OCI-LY7 (cell line): ENCODE results near the gene ALOXE3. TPM values are rescaled to one million over a fixed set of nuclear protein-coding genes. Genes with fewer than 3 reads are reported as not detected.

ENCODE experiments used
- BruUV-seq: library from RNA; stranded (reverse); fragments of 400-500 nt; replicated peaks from 2 replicates; lab custom pipeline; 2021; lab: Mats Ljungman, UMichigan
- CTCF ChIA-PET: fragments of 300-600 bp; sonication (Branson Sonifier 250); formaldehyde crosslinking; loops from one replicate; lab custom pipeline; 2022; ENCODE audit warnings: antibody characterized with exemption; ENCODE audit not compliant: unreplicated experiment; lab: Charles Lee
- POLR2A ChIA-PET: fragments of 300-600 bp; sonication (Branson Sonifier 250); formaldehyde crosslinking; loops from one replicate; lab custom pipeline; 2022; ENCODE audit warnings: antibody characterized with exemption; lab: Charles Lee
- DNase-seq: peaks from one replicate; pipeline ENCODE4 v3.0.0-alpha.2; 2015; ENCODE audit warnings: low spot score
- H2AFZ ChIP-seq: fragments of 200-600 bp; sonication (generic), shearing (Covaris generic); 2 replicates; pipeline ENCODE4 v1.6.1; 2014; ENCODE audit warnings: mild to moderate bottlenecking, antibody characterized with exemption, low read length, moderate library complexity
- H3K27ac ChIP-seq: fragments of 200-600 bp; sonication (generic); 2 replicates; pipeline ENCODE4 v1.5.1; 2014; ENCODE audit warnings: mixed run types, low read depth, mild to moderate bottlenecking, moderate library complexity, low read length, inconsistent platforms; ENCODE audit not compliant: poor library complexity, severe bottlenecking
- H3K36me3 ChIP-seq: fragments of 200-600 bp; sonication (generic); 2 replicates; pipeline ENCODE4 v1.6.1; 2014; ENCODE audit warnings: mild to moderate bottlenecking, antibody characterized with exemption, low read length, moderate library complexity, mixed read lengths; ENCODE audit not compliant: insufficient read depth
- H3K4me1 ChIP-seq: fragments of 200-600 bp; sonication (generic); 2 replicates; pipeline ENCODE4 v1.5.1; 2014; ENCODE audit warnings: mild to moderate bottlenecking, low read length; ENCODE audit not compliant: insufficient read depth, poor library complexity, severe bottlenecking
- H3K4me2 ChIP-seq: fragments of 200-600 bp; sonication (generic); 2 replicates; pipeline ENCODE4 v1.6.1; 2014; ENCODE audit warnings: mild to moderate bottlenecking, low read length
- H3K4me3 ChIP-seq: fragments of 200-600 bp; sonication (generic); 2 replicates; pipeline ENCODE4 v1.5.1; 2014; ENCODE audit warnings: mild to moderate bottlenecking, low read depth, low read length; ENCODE audit not compliant: poor library complexity, severe bottlenecking
- H3K79me2 ChIP-seq: fragments of 200-600 bp; sonication (generic); 2 replicates; pipeline ENCODE4 v1.6.1; 2016; ENCODE audit warnings: low read depth, mild to moderate bottlenecking, low read length, moderate library complexity, mixed read lengths; ENCODE audit not compliant: insufficient read depth
- H3K9me2 ChIP-seq: fragments of 200-600 bp; sonication (generic); 2 replicates; pipeline ENCODE4 v1.6.1; 2016; ENCODE audit warnings: mild to moderate bottlenecking, low read length, mixed read lengths; ENCODE audit not compliant: insufficient read depth
- H3K9me3 ChIP-seq: fragments of 200-600 bp; sonication (generic); 2 replicates; pipeline ENCODE4 v1.6.1; 2014; ENCODE audit warnings: mild to moderate bottlenecking, mixed run types, low read length, mixed read lengths
- H4K20me1 ChIP-seq: fragments of 200-600 bp; sonication (generic); 2 replicates; pipeline ENCODE4 v1.6.1; 2014; ENCODE audit warnings: mild to moderate bottlenecking, antibody characterized with exemption, low read length, moderate library complexity, mixed read lengths; ENCODE audit not compliant: insufficient read depth
- EZH2phosphoT487 ChIP-seq: fragments of 200-600 bp; sonication (generic); IDR thresholded peaks from 2 replicates; pipeline ENCODE4 v1.6.1; 2018; ENCODE audit warnings: low read depth, borderline replicate concordance, mild to moderate bottlenecking, mixed run types, antibody characterized with exemption, low read length, moderate library complexity, mixed read lengths
- intact Hi-C: fragments of 100-400 bp; cut with micrococcal nuclease; formaldehyde crosslinking; loops from one replicate; pipeline ENCODE4 v1.10.0; 2022; ENCODE audit not compliant: unreplicated experiment
- total RNA-seq, 2 experiments: library from RNA; depleted of rRNA in 1 of 2; stranded (reverse); fragments of >200 nt in 1 of 2; shearing (Covaris generic) in 1 of 2; gene quantifications; 2 replicates each; pipeline ENCODE4 v1.2.3, GENCODE V29; 2014 to 2022
- TF ChIP-seq, protein P1 (sequence below): fragments of 200-600 bp; sonication (generic); conservative IDR thresholded peaks from 2 replicates; pipeline ENCODE4 v1.5.1; 2014; ENCODE audit warnings: mild to moderate bottlenecking, antibody characterized with exemption, low read length, moderate library complexity, mixed read lengths

The ALOXE3 gene
- total RNA-seq, 2 experiments from 2014 or later: 0.10 TPM; not detected in 1

DNA sequence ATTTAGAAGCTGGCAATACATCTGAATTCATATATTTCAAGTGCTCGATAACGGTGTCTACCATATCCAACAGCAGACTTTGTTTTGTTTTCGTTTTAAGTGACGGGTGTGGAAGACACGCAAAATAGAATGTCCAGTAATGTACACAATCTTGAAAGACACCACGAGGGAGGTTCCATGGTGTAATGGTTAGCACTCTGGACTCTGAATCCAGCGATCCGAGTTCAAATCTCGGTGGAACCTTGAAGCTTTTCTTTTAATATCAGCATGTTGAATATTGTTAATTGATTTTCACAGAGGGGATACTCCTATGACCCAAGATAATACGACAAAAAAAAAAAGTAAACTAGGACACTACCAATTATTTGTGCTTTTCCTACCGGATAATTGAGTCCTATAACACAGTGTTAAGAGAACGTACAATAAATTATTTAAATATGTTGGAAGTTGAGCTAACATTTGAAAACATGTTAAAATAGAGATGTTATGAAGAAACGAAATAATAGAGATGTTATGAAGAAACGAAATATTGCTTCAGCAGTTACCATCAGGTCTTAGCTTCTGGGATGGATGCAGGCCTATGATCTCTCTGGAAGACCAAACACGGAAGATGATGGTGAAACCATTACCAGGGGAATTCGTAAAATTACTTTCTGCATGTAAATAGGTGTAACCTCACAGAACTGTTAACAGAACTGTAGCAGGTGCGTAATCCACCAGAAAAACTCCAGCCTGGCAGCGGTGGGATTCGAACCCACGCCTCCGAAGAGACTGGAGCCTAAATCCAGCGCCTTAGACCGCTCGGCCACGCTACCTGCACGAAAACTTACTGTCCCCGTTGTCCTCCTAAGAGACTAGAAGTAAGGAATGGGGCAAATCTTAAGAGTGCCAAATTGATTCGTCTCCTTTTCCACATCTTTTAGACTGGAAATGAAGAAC lies 1.5 kb upstream of the ALOXE3 start:
- DNase-seq: peak; percentile 92
- TF ChIP-seq EZH2phosphoT487: no peak
- TF ChIP-seq, protein P1, sequence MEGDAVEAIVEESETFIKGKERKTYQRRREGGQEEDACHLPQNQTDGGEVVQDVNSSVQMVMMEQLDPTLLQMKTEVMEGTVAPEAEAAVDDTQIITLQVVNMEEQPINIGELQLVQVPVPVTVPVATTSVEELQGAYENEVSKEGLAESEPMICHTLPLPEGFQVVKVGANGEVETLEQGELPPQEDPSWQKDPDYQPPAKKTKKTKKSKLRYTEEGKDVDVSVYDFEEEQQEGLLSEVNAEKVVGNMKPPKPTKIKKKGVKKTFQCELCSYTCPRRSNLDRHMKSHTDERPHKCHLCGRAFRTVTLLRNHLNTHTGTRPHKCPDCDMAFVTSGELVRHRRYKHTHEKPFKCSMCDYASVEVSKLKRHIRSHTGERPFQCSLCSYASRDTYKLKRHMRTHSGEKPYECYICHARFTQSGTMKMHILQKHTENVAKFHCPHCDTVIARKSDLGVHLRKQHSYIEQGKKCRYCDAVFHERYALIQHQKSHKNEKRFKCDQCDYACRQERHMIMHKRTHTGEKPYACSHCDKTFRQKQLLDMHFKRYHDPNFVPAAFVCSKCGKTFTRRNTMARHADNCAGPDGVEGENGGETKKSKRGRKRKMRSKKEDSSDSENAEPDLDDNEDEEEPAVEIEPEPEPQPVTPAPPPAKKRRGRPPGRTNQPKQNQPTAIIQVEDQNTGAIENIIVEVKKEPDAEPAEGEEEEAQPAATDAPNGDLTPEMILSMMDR: no peak
- Histone ChIP-seq H3K4me3 (peak overlapping the region; percentile 79), H3K4me2 (peak overlapping the region; percentile 98), H3K9me2 (no peaks in the 10 kb centered on the region), H3K9me3 (no peaks in the 10 kb centered on the region), H4K20me1 (0 out of 2 replicates have a peak, but pooled peaks cover 2% of the 10 kb centered on the region), H3K4me1 (peaks cover 49% of the 10 kb centered on the region), H3K36me3 (no peaks in the 10 kb centered on the region), H2AFZ (peak overlapping the region; percentile 53), H3K27ac (peak overlapping the region; percentile 79), H3K79me2 (no peaks in the 10 kb centered on the region)
- CTCF ChIA-PET: interaction anchor here (0.5 to 1.9 kb wide), 8 partner anchors 10 to 321 kb away, joined by 3 to 6 read pairs (median 4); no protein-coding TSS in a partner anchor
- no TSS peak for BruUV-seq
- intact Hi-C loops: loop anchor here (1.0 to 5.0 kb wide), 9 partner anchors 19 to 283 kb away; partner anchors contain the start of genes CHD3 and RANGRF
- POLR2A ChIA-PET: interaction anchor here (0.6 to 1.8 kb wide), 7 partner anchors 18 to 234 kb away, joined by 3 to 7 read pairs (median 5); partner anchors contain the start of genes AURKB and SLC25A35

DNA sequence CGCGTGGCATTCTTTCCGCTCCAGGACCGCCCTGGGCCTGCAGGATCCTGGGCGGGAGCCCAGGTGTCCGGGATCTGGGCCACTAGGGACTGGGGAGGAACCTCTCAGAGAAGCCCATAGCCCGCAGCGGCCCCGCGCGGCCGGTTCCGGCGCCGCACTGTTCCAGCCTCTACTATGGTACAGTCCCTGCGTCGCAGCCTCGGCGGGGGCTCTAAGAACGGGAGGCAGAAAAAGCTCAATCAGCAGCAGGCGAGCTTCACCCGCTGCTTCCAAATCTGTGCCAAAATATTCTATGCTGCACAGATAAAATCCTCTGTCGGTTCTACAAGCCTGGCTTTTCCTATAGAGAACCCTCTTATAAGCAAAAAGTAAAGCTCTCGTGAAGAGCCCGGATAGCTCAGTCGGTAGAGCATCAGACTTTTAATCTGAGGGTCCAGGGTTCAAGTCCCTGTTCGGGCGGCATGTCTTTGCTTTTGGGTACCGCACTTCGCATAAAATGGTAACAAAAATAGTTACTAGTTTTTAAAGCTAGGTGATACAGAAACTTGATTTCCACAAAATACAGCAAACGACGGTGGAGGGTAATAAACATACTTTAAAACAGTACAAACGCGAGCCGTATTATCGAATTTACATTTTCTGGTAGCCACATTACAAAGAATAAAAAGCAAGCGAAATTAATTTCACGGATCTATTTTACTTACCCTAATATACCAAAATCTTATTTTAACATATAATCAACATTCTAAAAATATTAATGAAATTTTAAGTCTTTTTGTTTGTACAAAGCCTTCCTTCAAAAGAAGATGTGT lies 661 bp upstream of the ALOXE3 start:
- ChIA-PET CTCF (interaction anchor here (0.5 to 1.9 kb wide), 8 partner anchors 9 to 320 kb away, joined by 3 to 6 read pairs (median 4); no protein-coding TSS in a partner anchor), POLR2A (interaction anchor here (0.6 to 1.8 kb wide), 8 partner anchors 18 to 233 kb away, joined by 3 to 7 read pairs (median 4); partner anchors contain the start of genes AURKB and SLC25A35)
- no peaks in the 10 kb centered on the region for H3K9me2 ChIP-seq

More for the DNA sequence above, 661 bp upstream of the ALOXE3 start:
- intact Hi-C loops: loop anchor here (1.0 to 5.0 kb wide), 3 partner anchors 40 to 232 kb away; partner anchors contain the start of gene CHD3
- H3K4me2 ChIP-seq: peak overlapping the region; percentile 98
- no peaks in the 10 kb centered on the region for H4K20me1 ChIP-seq
- peak overlapping the region; percentile 92 for H2AFZ ChIP-seq
- H3K4me1 ChIP-seq: peaks cover 40% of the 10 kb centered on the region
- no peaks in the 10 kb centered on the region for H3K36me3 ChIP-seq
- H3K9me3 ChIP-seq: no peaks in the 10 kb centered on the region
- H3K27ac ChIP-seq: peak overlapping the region; percentile 79
- no TSS peak for BruUV-seq
- TF ChIP-seq, protein P1: peak; percentile 97
- no peak for TF ChIP-seq EZH2phosphoT487
- DNase-seq: peak; percentile 89
- no peaks in the 10 kb centered on the region for H3K79me2 ChIP-seq
- peak overlapping the region; percentile 79 for H3K4me3 ChIP-seq
